ENCODE results near the gene ATP6V1B1.

- TF ChIP-seq TAF1 (IDR thresholded peaks at IDR 0.05; ENCODE audit: low read depth) (no peak), EP300 (IDR thresholded peaks at IDR 0.05; ENCODE audit: borderline replicate concordance) (no peak), FOXM1 (IDR thresholded peaks at IDR 0.05; ENCODE audit: borderline replicate concordance, low read depth) (no peak), RAD21 (IDR thresholded peaks at IDR 0.05; ENCODE audit: low read depth) (no peak), REST (IDR thresholded peaks at IDR 0.05; ENCODE audit: low read depth) (no peak), CEBPB (IDR thresholded peaks at IDR 0.05) (no peak), USF1 (IDR thresholded peaks at IDR 0.05) (no peak), CREB1 (IDR thresholded peaks at IDR 0.05; ENCODE audit: low read depth) (no peak), EGR1 (IDR thresholded peaks at IDR 0.05) (no peak)
- TF ChIP-seq, protein P1, sequence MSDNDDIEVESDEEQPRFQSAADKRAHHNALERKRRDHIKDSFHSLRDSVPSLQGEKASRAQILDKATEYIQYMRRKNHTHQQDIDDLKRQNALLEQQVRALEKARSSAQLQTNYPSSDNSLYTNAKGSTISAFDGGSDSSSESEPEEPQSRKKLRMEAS (IDR thresholded peaks at IDR 0.05): no peak
Observed at GRCh38 chr2:71006323-71006722, 70.6 kb downstream of the ATP6V1B1 start.
